Measurements from ENCODE around the gene HCFC1.

GRCh38 chrX:153989973-153990655, 18.5 kb upstream of the HCFC1 start:
- TF ChIP-seq, protein P1, sequence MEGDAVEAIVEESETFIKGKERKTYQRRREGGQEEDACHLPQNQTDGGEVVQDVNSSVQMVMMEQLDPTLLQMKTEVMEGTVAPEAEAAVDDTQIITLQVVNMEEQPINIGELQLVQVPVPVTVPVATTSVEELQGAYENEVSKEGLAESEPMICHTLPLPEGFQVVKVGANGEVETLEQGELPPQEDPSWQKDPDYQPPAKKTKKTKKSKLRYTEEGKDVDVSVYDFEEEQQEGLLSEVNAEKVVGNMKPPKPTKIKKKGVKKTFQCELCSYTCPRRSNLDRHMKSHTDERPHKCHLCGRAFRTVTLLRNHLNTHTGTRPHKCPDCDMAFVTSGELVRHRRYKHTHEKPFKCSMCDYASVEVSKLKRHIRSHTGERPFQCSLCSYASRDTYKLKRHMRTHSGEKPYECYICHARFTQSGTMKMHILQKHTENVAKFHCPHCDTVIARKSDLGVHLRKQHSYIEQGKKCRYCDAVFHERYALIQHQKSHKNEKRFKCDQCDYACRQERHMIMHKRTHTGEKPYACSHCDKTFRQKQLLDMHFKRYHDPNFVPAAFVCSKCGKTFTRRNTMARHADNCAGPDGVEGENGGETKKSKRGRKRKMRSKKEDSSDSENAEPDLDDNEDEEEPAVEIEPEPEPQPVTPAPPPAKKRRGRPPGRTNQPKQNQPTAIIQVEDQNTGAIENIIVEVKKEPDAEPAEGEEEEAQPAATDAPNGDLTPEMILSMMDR (IDR thresholded peaks at IDR 0.05), result no peak
- TF ChIP-seq POLR2A (IDR thresholded peaks at IDR 0.05), result no peak

All from right lobe of liver (tissue), 4 donors.